ENCODE measurements around the gene PDE6H.

DNA sequence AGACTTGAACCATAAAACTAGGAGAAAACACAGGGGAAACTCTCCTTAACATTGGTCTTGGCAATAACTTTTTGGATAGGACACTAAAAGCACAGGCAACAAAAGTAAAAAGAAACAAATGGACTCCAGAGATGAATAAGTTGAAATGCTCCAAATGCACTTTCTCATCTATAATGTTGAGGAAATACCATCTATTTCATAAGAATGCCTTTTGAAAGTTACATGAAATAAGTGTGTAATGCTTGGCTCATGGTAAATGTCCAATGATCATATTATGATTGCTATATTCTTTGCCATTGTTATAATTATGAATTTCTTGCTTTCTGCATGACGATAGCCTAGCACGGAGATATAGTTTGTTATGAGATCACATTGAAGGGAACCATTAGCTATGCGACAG, 19.8 kb downstream of the PDE6H start:
- TF ChIP-seq, protein P1, sequence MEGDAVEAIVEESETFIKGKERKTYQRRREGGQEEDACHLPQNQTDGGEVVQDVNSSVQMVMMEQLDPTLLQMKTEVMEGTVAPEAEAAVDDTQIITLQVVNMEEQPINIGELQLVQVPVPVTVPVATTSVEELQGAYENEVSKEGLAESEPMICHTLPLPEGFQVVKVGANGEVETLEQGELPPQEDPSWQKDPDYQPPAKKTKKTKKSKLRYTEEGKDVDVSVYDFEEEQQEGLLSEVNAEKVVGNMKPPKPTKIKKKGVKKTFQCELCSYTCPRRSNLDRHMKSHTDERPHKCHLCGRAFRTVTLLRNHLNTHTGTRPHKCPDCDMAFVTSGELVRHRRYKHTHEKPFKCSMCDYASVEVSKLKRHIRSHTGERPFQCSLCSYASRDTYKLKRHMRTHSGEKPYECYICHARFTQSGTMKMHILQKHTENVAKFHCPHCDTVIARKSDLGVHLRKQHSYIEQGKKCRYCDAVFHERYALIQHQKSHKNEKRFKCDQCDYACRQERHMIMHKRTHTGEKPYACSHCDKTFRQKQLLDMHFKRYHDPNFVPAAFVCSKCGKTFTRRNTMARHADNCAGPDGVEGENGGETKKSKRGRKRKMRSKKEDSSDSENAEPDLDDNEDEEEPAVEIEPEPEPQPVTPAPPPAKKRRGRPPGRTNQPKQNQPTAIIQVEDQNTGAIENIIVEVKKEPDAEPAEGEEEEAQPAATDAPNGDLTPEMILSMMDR (conservative IDR thresholded peaks at IDR 0.05 in 1 of 2, IDR thresholded peaks at IDR 0.05 in 1 of 2; ENCODE audit: extremely low read depth in 1 of 2, insufficient read depth in 1 of 2, low read depth in 1 of 2, low read length in 2 of 2): no peak
- TF ChIP-seq EZH2 (IDR thresholded peaks at IDR 0.05; ENCODE audit: borderline replicate concordance, low read length): no peak
